ENCODE results near the gene CROCC2.

DNA sequence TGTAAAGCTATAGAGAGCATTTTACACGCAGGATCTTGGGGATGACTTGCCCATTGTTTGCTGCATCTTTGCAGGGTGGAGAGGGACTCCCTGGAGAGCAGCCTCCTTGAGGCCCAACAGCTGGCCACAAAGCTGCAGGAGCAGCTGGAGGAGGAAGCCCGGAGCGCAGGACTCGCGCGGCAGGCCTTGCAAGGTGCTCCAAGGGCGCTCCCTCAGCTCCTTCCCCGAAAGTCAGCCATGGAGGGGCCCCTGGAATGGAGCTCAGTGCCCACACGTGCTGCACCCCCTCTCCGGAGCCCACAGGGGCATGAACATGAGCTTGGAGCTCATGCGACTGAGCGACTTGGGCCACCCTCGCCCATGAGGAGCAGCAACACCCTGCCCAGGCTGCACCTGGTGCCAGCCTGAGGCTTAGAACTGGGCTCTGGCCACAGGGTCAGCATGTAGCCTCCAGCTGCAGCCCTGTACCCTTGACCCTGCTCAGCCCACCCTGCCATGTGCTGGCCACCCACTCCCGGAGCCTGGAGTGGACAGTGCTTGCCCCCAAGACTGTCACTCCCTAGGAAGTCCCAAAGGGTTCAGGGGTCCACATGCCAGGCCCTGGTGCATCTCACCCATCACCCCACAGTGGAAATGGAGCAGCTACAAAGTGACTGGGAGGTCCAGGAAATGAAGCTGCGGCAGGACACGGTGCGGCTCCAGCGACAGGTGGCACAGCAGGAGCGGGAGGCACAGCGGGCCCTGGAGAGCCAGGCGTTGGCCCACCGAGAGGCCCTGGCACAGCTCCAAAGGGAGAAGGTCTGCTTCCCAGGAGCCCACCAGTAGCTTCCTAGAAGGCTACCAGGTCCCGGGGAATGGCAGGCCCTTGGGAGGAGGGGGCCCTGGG is 43.0 kb downstream of the CROCC2 start:
- TF ChIP-seq EP300 (IDR thresholded peaks at IDR 0.05), result no peak
- TF ChIP-seq POLR2A (IDR thresholded peaks at IDR 0.05), result no peak
